Stomach (tissue), 4 donors: ENCODE data around the gene STXBP5.

Experiments
- CTCF ChIP-seq, 7 experiments: fragments of 450-650 bp in 4 of 7; fragments of 200-600 bp in 3 of 7; sonication (generic) in 3 of 7; IDR thresholded peaks; one replicate each; pipeline ENCODE4 v1.5.1; 2016 to 2019; ENCODE audit warnings: antibody characterized with exemption in 7 of 7, control low read depth in 2 of 7, mild to moderate bottlenecking in 1 of 7
- EP300 ChIP-seq: sonication (generic); formaldehyde crosslinking; IDR thresholded peaks from one replicate; pipeline ENCODE4 v1.6.1; 2017; ENCODE audit warnings: antibody characterized with exemption
- POLR2A ChIP-seq, 4 donors: fragments of 450-650 bp; IDR thresholded peaks; one replicate each; pipeline ENCODE4 v1.6.1; 2016; ENCODE audit warnings: antibody characterized with exemption in 4 of 4, control low read depth in 2 of 4, mild to moderate bottlenecking in 1 of 4, moderate library complexity in 1 of 4
- POLR2AphosphoS5 ChIP-seq, 3 donors: sonication (generic); formaldehyde crosslinking; IDR thresholded peaks; one replicate each; pipeline ENCODE4 v1.6.1; 2016; ENCODE audit warnings: antibody characterized with exemption in 3 of 3

DNA sequence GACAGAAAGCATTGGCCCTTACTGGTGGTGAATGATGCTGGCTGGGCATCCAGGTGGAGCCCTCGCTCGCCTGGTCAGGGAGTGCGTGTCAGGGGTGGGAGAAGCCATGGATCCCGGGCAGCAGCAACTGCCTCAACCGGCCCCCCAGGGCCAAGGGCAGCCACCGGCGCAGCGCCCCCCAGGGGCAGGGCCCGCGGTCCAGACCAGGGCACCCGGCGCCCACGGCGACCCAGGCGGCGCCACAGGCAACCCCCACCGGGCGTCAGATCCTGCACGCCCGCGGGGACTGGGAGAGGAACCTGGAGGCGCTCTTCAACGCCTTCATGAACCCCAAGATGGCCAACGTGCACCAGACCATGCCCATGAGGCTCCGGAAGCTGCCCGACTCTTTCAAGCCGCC, 202.6 kb downstream of the STXBP5 start:
- TF ChIP-seq CTCF (IDR thresholded peaks at IDR 0.05) (no peak), POLR2A (IDR thresholded peaks at IDR 0.05) (no peak), POLR2AphosphoS5 (IDR thresholded peaks at IDR 0.05) (no peak), EP300 (no peak)
